ENCODE measurements around the gene IMP4.

Gene IMP4

GRCh38 chr2:130378898-130379214, 36.2 kb downstream of the IMP4 start:
- no peak for DNase-seq

DNA sequence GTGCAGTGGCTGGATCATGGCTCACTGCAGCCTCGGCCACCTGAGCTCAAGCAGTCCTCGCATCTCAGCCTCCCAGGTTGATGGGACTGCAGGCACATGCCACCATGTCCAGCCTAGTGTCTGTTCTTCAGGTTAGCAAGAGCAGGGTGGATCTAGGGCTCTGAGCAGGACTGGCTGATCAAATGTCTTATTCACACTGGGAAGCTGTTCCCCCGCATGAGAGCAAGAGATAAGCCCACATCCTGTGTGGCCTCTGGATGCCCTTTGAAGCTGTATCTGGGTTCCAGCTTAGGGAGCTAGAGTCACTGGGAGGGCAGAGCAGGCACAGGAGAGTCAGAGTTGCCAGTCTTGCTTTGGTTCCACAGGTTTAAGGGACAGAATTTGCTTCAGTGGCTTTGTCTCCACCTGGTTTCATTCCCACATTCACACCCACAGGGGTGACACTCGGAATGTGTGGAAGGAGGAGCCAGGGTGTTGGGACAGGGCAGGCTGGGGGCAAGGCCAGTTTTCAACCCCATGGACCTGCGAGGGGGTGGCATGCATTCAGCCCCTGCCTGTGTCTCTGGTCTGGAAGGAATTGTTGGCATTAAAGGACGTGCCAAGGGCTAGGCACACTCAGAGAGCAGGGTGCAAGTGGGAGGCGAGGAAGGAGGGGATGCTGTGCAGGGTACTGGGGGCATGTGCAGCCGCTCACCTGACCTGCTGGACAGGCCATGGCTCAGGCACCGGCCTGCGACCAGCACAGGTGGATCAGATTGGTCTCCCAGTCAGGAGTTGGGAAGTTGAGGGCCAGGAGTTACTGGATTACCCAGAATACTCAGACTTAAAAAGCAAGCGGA, 37.6 kb downstream of the IMP4 start:
- DNase-seq: no peak

GRCh38 chr2:130381145-130381544, 38.4 kb downstream of the IMP4 start:
- DNase-seq: no peak

DNA sequence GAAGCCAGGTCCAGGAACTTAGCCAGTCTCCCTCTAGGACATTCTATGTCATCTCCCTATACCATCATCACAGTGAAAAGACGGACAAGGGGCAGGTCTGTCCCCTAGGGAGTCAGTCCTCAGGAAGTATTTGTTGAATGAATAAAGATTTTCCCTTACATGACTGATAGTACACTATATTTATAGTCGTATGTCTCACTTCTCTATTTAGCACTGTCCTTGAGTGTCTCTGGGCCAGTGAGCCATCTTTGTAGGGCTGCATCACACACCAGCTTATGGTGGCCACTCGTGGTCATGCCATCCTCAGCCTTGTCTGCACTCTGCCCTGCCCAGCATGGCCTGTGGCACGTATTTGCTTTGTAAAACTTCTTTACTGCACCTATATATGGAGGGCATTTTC, 38.9 kb downstream of the IMP4 start:
- no peak for DNase-seq

DNA sequence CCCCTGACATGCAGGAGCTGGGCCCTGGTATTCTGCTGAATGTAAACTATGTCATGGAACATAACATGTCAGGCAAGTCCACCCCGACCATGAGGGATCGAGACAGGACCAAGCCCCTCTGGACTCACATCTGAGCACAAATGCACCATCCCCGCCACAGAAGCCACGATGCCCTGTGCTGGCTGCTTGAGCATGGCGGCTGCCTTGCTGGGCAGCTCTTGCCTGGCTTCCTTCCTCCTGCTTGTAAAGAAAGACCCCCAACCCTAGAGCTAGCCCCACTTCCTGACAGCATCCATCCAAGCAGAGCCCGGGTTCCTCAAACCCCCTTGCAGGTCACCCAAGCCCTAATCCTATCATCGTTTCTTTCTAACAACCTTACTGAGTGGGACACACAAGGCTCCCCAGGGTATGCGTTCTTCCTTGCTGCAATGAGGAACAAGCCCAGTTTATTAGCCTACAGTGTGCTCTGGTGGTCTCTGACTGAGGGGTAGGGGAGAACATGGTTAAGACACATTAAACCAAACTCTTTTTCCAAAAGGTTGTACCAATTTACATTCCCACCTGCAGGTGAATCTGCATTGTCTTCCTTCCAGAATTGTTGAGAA, 39.7 kb downstream of the IMP4 start:
- DNase-seq: no peak

DNA sequence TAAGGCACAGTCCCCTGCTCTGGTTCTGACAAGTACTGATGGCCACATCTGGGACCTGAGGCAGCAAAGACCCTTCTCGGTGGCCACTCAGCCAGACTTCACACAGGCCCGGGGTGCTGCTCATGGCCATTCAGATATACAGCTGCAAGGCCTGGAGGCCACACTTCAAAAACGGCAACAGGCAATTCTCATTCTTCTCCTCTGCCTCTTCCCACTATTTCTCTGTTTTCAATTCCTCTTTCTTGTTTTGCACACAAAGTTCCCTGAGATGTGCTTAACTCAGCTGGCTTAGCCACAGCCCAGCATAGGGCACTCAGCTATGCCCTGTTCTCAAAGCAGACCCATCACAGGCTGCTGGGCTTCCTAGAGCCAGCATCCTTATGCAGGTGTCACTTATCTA, 43.0 kb downstream of the IMP4 start:
- no peak for DNase-seq

DNA sequence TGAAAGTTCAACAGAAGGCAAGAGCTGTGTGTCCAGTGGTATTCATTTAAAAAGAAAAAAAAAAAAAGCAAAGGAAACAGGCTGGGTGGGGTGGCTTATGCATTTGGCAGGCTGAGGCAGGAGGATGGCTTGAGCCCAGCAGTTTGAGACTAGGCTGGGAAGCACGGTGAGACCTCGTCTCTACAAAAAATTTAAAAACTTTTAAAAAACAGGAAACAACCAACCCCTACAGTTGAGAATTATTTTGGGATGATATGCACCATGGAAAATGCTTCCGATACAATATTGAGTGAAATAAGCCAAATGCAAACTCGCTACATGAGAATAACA, 44.3 kb downstream of the IMP4 start:
- no peak for DNase-seq

- no peak for DNase-seq
Observed at GRCh38 chr2:130387804-130388203, 45.1 kb downstream of the IMP4 start.

GRCh38 chr2:130388221-130388907, 45.7 kb downstream of the IMP4 start:
- DNase-seq: no peak

GRCh38 chr2:130389358-130389757, 46.7 kb downstream of the IMP4 start:
- no peak for DNase-seq

GRCh38 chr2:130389783-130390182, 47.1 kb downstream of the IMP4 start:
- DNase-seq: no peak

DNA sequence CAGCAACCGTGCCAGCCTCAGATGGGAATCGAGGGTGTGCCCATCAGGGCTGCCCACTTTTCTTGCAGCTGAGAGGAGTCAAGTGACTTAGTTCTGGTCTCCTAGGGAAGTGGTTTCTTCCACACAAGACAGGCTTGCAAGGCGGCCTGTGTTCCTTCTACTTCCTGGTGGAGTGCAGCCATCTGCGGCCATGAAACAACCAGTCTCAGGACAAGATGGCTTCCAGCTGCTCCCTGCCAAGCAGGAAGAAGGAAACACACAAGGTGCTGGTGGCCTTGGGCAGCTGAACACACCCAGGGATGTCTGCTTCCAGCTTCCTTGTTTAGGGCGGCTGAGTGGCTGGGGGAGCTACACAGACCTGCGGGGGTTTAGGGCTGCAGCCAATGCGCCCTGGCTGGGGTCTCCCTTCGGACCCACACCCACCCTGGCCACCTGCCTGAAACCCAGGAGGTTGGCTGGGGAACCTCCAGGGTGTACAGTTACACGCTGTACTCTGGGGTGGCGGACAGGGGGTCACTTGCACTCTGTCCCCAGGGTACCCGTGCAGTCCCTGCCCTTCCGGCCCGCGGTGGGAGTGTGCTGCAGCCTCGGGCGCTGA, 47.9 kb downstream of the IMP4 start:
- no peak for DNase-seq

DNA sequence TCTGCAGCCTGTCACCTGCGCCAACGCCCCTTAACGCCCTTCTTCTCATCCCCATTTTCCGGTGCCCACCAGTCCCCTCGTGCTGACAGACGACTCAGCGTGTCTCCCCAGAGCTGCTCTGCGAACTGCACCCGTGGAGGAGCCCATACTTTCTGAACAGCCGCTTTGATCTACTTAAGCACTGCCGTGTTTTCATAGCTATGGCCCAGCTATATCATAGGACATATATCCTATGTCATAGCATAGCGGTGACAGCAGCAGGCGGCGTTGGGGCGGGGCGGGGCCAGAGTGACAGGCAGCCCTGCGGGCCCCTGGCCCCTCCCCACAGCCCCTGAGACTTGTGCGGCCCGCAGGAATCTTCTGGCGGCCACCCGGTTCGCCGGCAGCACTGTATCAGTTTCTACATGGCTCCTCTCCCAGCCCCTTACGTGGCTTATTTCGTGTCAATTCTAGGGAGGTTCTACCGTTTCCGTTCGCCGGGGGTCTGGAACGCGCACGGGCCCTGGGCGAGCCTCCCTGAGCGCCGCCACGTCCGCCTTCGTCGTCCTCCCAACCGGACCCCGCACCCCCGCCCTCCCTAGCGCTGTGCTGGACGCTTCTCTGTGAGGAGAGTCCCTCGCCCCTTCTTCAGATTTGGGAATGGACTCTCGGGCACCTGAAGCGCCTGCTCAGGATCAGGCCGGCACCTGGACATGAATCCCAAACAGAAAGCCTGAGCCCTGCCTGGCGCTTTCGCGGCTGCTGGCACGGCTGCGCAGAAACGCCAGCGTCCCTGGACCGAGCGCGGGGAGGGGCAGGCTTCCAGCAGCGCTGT, 48.6 kb downstream of the IMP4 start:
- peak; percentile 86 for DNase-seq

GRCh38 chr2:130391872-130392670, 49.4 kb downstream of the IMP4 start:
- no peak for DNase-seq

- no peak for DNase-seq
Observed at GRCh38 chr2:130393318-130393910, 50.7 kb downstream of the IMP4 start.

Measured in activated CD8-positive, alpha-beta memory T cell treated with anti-CD3 and anti-CD28 coated beads, Interleukin-2, amount 50 U/mL, for 48 hours (primary cell).